Astrocyte (in vitro differentiated cells and primary cell): ENCODE data around the gene TMEM196. TPM values are rescaled to one million over a fixed set of nuclear protein-coding genes. Genes with fewer than 3 reads are reported as not detected.
"Not testable (repeated sequence)": the region's sequence is repeated elsewhere in the genome, so short reads cannot be mapped to it uniquely, and the experiment has no call there.

Experiments
- DNase-seq: peaks from one replicate; pipeline ENCODE4 v3.0.0-alpha.2; 2010; ENCODE audit warnings: low read depth
- FAIRE-seq: peaks from 2 replicates; lab custom pipeline; 2011; peaks lifted over from hg19 to GRCh38; lab: Jason Lieb, UNC
- H2AFZ ChIP-seq: 2 replicates; pipeline ENCODE4 v1.6.0; 2012; ENCODE audit warnings: low read depth, low read length, inconsistent platforms
- H3K27ac ChIP-seq: 2 replicates; pipeline ENCODE4 v1.5.1; 2011; ENCODE audit warnings: low read depth, low read length, inconsistent platforms
- H3K27me3 ChIP-seq: 2 replicates; pipeline ENCODE4 v1.6.0; 2011; ENCODE audit warnings: low read length, inconsistent platforms; ENCODE audit not compliant: insufficient read depth
- H3K36me3 ChIP-seq: 2 replicates; pipeline ENCODE4 v1.5.1; 2011; ENCODE audit warnings: low read length, inconsistent platforms; ENCODE audit not compliant: insufficient read depth
- H3K4me1 ChIP-seq: 2 replicates; pipeline ENCODE4 v1.5.1; 2011; ENCODE audit warnings: low read length, inconsistent platforms; ENCODE audit not compliant: insufficient read depth
- H3K4me2 ChIP-seq: 2 replicates; pipeline ENCODE4 v1.6.0; 2012; ENCODE audit warnings: low read length, inconsistent platforms
- H3K4me3 ChIP-seq: 2 replicates; pipeline ENCODE4 v1.5.1; 2011; ENCODE audit warnings: low read depth, mild to moderate bottlenecking, low read length, inconsistent platforms; ENCODE audit not compliant: insufficient read depth
- H3K79me2 ChIP-seq: 2 replicates; pipeline ENCODE4 v1.6.0; 2012; ENCODE audit warnings: mild to moderate bottlenecking, low read length, inconsistent platforms; ENCODE audit not compliant: insufficient read depth
- H3K9ac ChIP-seq: 2 replicates; pipeline ENCODE4 v1.6.0; 2012; ENCODE audit warnings: mild to moderate bottlenecking, low read length, inconsistent platforms
- H3K9me3 ChIP-seq: 2 replicates; pipeline ENCODE4 v1.5.1; 2012; ENCODE audit warnings: low read depth, mild to moderate bottlenecking, low read length, inconsistent platforms; ENCODE audit not compliant: insufficient read depth
- H4K20me1 ChIP-seq: 2 replicates; pipeline ENCODE4 v1.6.0; 2012; ENCODE audit warnings: low read length, inconsistent platforms; ENCODE audit not compliant: insufficient read depth
- H3K27ac Mint-ChIP-seq: one replicate; pipeline ENCODE4 v1.8.0; 2021; ENCODE audit warnings: mild to moderate bottlenecking, mixed read lengths; ENCODE audit not compliant: unreplicated experiment
- H3K27me3 Mint-ChIP-seq: one replicate; pipeline ENCODE4 v1.8.0; 2021; ENCODE audit warnings: low read depth, mixed read lengths; ENCODE audit not compliant: unreplicated experiment
- H3K36me3 Mint-ChIP-seq: one replicate; pipeline ENCODE4 v1.8.0; 2021; ENCODE audit warnings: low read depth, mixed read lengths; ENCODE audit not compliant: unreplicated experiment
- H3K4me1 Mint-ChIP-seq: one replicate; pipeline ENCODE4 v1.8.0; 2021; ENCODE audit warnings: low read depth, mixed read lengths; ENCODE audit not compliant: unreplicated experiment
- H3K4me3 Mint-ChIP-seq: one replicate; pipeline ENCODE4 v1.8.0; 2021; ENCODE audit warnings: mild to moderate bottlenecking, moderate library complexity, mixed read lengths; ENCODE audit not compliant: unreplicated experiment
- H3K9me3 Mint-ChIP-seq: one replicate; pipeline ENCODE4 v1.8.0; 2021; ENCODE audit warnings: mild to moderate bottlenecking, mixed read lengths; ENCODE audit not compliant: unreplicated experiment
- CTCF ChIP-seq: IDR thresholded peaks from 2 replicates; pipeline ENCODE4 v1.5.1; 2011; ENCODE audit warnings: low read depth, mild to moderate bottlenecking, inconsistent platforms, low read length, moderate library complexity; ENCODE audit not compliant: insufficient read depth
- EZH2 ChIP-seq: IDR thresholded peaks from 2 replicates; pipeline ENCODE4 v1.6.1; 2012; ENCODE audit warnings: mild to moderate bottlenecking, low read length, inconsistent platforms; ENCODE audit not compliant: insufficient read depth
- total RNA-seq: library from RNA; stranded (reverse); gene quantifications from 2 replicates; pipeline ENCODE4 v1.2.1, GENCODE V29; 2021

Gene TMEM196
- total RNA-seq, 1 donor from 2014 or later: not detected

DNA sequence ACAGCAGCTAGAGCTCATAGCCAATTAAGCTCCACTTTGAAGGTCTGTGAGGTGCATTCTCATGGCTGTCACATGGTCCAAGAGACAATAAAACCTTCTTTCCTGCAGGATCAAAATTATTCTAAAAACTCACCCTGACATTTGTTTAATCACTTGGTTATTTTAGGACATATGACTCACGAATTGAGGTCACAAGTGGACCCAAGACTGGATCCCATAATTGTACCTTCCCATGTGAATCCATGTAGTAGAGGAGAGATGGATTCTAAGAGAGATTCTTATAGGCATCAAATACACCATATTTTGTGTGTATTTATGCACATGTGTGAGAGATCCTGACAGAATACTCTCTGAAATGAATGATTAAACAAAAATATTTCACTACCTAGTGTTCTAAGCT is 82.7 kb downstream of the TMEM196 start:
- no peaks in the 10 kb centered on the region for H3K9me3 ChIP-seq
- no peaks in the 10 kb centered on the region for H3K79me2 ChIP-seq
- H3K36me3 ChIP-seq: no peaks in the 10 kb centered on the region
- DNase-seq (no peak), FAIRE-seq (no peak)
- Mint-ChIP-seq H3K27me3 (no peaks in the 10 kb centered on the region), H3K9me3 (no peaks in the 10 kb centered on the region), H3K36me3 (peaks cover 2% of the 10 kb centered on the region), H3K27ac (no peak overlapping the region), H3K4me3 (no peak overlapping the region), H3K4me1 (no peaks in the 10 kb centered on the region)
- H3K4me2 ChIP-seq: no peak overlapping the region
- no peak overlapping the region for H3K4me3 ChIP-seq
- TF ChIP-seq EZH2 (no peak), CTCF (no peak)
- H3K27me3 ChIP-seq: no peaks in the 10 kb centered on the region
- no peak overlapping the region for H3K27ac ChIP-seq
- no peak overlapping the region for H2AFZ ChIP-seq
- no peak overlapping the region for H3K9ac ChIP-seq
- H4K20me1 ChIP-seq: no peaks in the 10 kb centered on the region
- H3K4me1 ChIP-seq: no peaks in the 10 kb centered on the region

DNA sequence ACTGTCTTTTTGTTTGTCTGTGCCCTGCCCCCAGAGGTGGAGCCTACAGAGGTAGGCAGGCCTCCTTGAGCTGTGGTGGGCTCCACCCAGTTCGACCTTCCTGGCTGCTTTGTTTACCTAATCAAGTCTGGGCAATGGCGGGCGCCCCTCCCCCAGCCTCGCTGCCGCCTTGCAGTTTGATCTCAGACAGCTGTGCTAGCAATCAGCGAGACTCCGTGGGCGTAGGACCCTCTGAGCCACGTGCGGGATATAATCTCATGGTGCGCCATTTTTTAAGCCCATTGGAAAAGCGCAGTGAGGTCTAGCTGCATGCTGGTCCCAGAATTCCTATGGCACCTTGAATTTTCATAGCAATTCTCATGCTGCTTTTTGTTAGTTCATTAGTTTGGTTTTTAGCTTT is 84.3 kb downstream of the TMEM196 start:
- not testable (repeated sequence) for H2AFZ ChIP-seq, H3K27me3 Mint-ChIP-seq, H3K27ac Mint-ChIP-seq, H3K4me3 ChIP-seq, H3K9ac ChIP-seq, H3K4me2 ChIP-seq, DNase-seq, H3K79me2 ChIP-seq, H3K9me3 ChIP-seq, H3K27ac ChIP-seq, H3K4me1 ChIP-seq, H4K20me1 ChIP-seq, H3K36me3 ChIP-seq, H3K4me3 Mint-ChIP-seq, H3K36me3 Mint-ChIP-seq, H3K27me3 ChIP-seq, H3K4me1 Mint-ChIP-seq, H3K9me3 Mint-ChIP-seq, FAIRE-seq

DNA sequence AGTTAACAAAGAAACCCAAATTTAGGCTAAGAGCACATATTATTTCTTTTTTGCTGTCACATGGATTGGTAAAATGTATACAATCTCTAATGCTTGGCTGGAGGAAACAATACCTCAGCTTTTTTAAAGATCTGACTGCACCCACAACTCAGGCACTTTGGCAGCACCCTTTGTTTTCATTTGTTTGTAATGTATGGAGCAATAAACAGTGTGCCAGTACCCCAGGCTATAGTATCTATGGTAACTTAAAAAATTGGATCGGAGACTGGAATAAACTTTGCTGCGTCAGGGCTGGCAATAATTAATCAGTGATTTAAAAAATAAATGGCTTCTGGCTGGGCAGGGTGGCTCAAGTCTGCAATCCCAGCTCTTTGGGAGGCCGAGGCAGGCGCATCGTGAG is 91.8 kb downstream of the TMEM196 start:
- H4K20me1 ChIP-seq: no peaks in the 10 kb centered on the region
- Mint-ChIP-seq H3K27me3 (no peaks in the 10 kb centered on the region), H3K36me3 (no peaks in the 10 kb centered on the region), H3K27ac (no peak overlapping the region), H3K4me1 (no peaks in the 10 kb centered on the region), H3K4me3 (no peak overlapping the region), H3K9me3 (no peaks in the 10 kb centered on the region)
- H3K36me3 ChIP-seq: no peaks in the 10 kb centered on the region
- no peaks in the 10 kb centered on the region for H3K9me3 ChIP-seq
- DNase-seq (no peak), FAIRE-seq (no peak)
- no peaks in the 10 kb centered on the region for H3K27me3 ChIP-seq
- H2AFZ ChIP-seq: no peak overlapping the region
- H3K27ac ChIP-seq: no peak overlapping the region
- H3K9ac ChIP-seq: no peak overlapping the region
- H3K4me2 ChIP-seq: no peak overlapping the region
- H3K4me1 ChIP-seq: no peaks in the 10 kb centered on the region
- no peak for TF ChIP-seq CTCF
- TF ChIP-seq EZH2: no peak
- H3K79me2 ChIP-seq: no peaks in the 10 kb centered on the region
- no peak overlapping the region for H3K4me3 ChIP-seq
